ENCODE measurements around the gene PPP1R7.

The PPP1R7 gene

DNA sequence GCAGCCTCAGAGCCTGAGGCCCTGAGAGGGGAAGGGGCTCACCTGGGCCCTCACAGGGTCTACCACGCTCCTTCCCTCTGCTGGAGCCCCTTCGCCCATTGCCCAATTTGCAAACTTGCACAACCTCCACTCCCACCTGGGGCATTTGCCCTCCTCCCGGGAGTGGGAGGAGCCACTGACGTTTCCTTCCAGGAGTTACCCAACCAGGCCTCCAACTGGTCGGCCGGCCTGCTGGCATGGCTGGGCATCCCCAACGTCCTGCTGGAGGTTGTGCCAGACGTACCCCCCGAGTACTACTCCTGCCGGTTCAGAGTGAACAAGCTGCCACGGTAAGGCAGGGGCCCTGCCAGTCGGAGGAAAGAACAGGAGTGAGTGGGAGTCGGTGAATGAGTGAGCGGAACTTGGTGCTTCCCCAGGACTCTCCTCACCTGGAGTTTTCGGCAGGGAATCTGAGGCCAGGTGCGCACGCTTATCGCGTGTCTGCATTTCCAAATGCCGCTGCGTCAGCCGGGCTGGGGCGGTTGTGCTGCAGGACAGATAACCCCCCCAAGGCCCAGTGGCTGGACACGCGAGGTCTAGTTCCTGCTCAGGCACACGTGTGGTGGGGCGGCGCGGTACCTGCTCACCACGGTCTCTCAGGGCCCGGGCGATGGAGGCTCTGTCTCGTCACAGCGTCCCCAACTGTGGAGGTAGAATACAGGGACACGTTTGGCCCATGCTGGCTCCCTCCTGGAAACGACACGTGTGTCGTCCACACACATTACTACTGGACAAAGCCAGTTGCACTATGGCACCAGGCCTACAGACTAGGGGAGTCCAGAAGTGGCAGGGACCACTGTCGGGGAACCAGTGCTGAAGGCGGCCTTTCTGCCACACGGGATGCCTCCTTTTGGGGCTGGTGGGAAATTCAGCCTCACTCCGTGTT is 49.9 kb downstream of the PPP1R7 start:
- DNase-seq (ENCODE audit: low spot score), result no peak
- TF ChIP-seq, protein P1, sequence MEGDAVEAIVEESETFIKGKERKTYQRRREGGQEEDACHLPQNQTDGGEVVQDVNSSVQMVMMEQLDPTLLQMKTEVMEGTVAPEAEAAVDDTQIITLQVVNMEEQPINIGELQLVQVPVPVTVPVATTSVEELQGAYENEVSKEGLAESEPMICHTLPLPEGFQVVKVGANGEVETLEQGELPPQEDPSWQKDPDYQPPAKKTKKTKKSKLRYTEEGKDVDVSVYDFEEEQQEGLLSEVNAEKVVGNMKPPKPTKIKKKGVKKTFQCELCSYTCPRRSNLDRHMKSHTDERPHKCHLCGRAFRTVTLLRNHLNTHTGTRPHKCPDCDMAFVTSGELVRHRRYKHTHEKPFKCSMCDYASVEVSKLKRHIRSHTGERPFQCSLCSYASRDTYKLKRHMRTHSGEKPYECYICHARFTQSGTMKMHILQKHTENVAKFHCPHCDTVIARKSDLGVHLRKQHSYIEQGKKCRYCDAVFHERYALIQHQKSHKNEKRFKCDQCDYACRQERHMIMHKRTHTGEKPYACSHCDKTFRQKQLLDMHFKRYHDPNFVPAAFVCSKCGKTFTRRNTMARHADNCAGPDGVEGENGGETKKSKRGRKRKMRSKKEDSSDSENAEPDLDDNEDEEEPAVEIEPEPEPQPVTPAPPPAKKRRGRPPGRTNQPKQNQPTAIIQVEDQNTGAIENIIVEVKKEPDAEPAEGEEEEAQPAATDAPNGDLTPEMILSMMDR (conservative IDR thresholded peaks at IDR 0.05; ENCODE audit: low read depth), result no peak
- POLR2A ChIA-PET (ENCODE audit: low non-redundant PET), result no interaction called here
- H3K27ac ChIP-seq, result no peak overlapping the region
- CTCF ChIA-PET, result no interaction called here

DNA sequence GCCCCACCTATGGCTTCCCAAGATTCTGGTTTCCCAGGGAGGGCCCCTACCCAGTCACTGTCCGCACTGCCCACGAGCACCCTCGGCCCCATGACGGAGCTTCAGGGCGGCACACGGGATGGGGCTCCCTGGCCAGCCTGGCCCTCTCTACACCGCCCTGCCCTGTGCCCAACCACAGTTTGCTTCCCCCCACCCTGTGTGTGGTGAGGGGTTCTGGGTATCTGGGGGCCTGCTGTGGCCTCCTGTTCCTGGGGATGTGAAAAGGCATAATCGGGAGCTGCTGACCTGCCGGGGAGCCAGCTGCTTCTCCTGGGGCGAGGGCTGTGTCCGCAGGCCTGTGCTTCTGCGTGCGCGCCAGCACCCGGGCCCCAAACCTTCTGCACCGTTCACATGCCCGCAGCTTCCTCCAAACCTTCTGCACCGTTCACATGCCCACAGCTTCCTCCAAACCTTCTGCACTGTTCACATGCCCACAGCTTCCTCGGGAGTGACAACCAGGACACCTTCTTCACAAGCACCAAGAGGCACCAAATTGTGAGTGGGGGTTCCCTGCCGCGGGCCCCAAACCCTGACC is 50.6 kb downstream of the PPP1R7 start:
- POLR2A ChIA-PET (ENCODE audit: low non-redundant PET), result no interaction called here
- no peak for DNase-seq (ENCODE audit: low spot score)
- H3K27ac ChIP-seq, result no peak overlapping the region
- CTCF ChIA-PET, result no interaction called here
- TF ChIP-seq, protein P1 (conservative IDR thresholded peaks at IDR 0.05; ENCODE audit: low read depth), result no peak

DNA sequence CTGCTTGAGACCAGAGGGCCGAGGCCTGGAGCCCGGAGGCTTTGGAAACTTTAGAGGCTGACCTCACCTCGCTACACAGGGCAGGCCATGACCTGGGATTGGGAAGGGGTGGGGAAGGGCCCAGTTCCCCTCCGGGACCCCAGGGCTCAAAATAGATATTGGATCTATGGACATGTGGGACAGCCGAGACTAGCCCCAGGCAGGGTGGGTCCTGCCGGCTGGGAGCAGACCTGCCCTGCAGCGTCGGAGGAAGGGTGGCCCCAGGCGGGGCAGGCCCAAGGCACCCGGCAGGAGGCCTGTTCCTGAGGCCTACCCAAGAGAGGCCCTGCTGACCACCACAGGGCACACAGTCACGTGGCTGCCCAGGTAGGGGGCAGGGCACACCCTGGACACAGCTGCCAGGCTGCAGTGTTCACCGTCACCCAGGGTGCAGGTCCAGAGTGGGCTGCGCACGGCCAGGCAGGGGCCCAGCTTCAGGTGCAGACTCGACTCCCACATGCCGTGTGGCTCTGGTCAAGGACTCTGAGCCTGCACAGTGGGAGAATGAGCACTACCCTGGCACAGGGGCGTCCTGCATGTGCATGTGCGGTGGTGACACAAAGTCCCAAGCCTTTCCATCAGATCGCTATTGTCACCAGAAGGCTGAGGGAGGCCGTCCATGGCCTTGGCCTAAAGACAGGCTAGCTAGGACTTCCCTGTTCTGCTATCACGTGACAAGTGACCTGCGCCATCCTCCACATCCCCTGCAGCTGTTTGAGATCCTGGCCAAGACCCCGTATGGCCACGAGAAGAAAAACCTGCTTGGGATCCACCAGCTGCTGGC is 51.4 kb downstream of the PPP1R7 start:
- ChIA-PET POLR2A (ENCODE audit: low non-redundant PET) (no interaction called here), CTCF (no interaction called here)
- TF ChIP-seq, protein P1 (conservative IDR thresholded peaks at IDR 0.05; ENCODE audit: low read depth), result no peak
- H3K27ac ChIP-seq, result no peak overlapping the region
- DNase-seq (ENCODE audit: low spot score), result no peak

DNA sequence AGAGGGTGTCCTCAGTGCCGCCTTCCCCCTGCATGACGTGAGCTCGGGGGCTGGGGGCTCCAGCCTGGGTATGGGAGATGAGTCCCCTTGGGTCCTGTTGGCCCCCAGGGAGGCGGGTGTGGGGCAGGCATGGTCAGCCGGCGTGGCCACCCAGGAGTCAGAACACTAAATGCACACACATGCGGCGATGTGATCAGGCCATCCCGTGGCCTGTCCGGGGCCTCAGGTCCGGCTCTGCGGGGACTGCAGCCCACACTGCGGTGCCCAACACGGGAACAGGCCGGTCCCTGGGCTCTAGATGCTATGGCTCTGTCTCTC is 52.0 kb downstream of the PPP1R7 start:
- ChIA-PET POLR2A (ENCODE audit: low non-redundant PET) (no interaction called here), CTCF (no interaction called here)
- H3K27ac ChIP-seq, result no peak overlapping the region
- no peak for DNase-seq (ENCODE audit: low spot score)
- TF ChIP-seq, protein P1 (conservative IDR thresholded peaks at IDR 0.05; ENCODE audit: low read depth), result no peak

DNA sequence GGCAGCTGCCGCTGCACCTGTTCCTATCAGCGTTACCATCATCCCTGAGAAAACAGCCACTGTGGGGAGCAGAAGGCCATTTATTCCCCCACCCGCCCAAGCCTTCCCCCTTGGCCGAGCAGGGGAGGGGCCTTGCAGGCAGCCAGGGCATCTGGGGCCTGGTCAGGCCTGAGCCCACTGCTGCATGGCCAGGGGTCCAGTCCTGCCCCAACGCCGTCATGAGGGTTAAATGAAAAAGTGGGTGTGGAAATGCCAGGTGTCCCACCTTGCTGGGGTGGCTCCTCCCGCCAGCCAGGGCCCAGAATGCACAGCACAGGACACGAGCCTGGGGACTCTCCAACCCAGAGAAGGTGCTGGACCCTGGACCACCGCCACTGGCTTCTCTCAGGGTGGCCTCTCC is 52.4 kb downstream of the PPP1R7 start:
- DNase-seq (ENCODE audit: low spot score), result no peak
- ChIA-PET CTCF (no interaction called here), POLR2A (ENCODE audit: low non-redundant PET) (no interaction called here)
- TF ChIP-seq, protein P1 (conservative IDR thresholded peaks at IDR 0.05; ENCODE audit: low read depth), result no peak
- H3K27ac ChIP-seq, result no peak overlapping the region

DNA sequence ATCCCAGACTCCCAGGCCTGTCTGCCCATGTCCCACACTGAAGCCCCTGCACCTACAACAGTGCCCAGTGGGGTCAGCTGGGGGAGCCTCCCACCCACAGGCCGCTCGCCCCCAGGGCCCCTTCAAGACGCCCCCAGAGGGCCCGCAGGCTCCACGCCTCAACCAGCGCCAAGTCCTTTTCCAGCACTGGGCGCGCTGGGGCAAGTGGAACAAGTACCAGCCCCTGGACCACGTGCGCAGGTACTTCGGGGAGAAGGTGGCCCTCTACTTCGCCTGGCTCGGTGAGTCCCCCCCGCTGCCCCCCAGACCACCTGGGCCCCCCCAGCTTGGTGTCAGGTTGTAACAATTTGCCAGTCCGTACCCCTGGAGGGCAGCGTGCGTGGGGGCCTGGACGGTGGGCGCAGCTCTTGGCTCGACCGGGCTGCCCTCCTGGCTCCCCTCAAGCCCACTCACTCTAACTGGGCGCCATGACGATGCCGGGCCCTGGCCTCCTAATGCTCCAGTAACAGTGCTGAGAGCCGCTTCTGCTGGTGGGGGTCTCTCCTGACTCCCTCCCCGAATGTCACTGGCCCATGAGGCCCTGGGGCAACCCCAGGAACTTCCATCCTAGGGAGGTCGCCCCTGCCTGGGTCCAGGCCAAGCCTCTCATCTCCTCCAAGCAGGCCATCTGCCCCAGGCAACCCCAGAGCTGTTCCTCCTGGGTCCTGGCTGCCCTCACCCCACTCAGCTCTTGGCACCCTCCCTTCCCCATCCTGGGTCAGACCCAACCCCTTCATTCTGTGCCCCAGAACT is 53.1 kb downstream of the PPP1R7 start:
- DNase-seq (ENCODE audit: low spot score), result no peak
- POLR2A ChIA-PET (ENCODE audit: low non-redundant PET), result no interaction called here
- CTCF ChIA-PET, result interaction anchor here (0.6 kb wide), 1 partner anchor 202 kb away, joined by 3 read pairs; no protein-coding TSS in a partner anchor
- TF ChIP-seq, protein P1 (conservative IDR thresholded peaks at IDR 0.05; ENCODE audit: low read depth), result no peak
- H3K27ac ChIP-seq, result no peak overlapping the region
